Duodenal mucosa (tissue), 2 donors: ENCODE data around the gene IGDCC3.

Experiments
- H3K27ac ChIP-seq: one replicate; pipeline ENCODE4 v1.7.0; 2013; ENCODE audit warnings: low read depth, low read length
- H3K27me3 ChIP-seq, 2 donors: one replicate each; pipeline ENCODE4 v1.7.0; 2013; ENCODE audit warnings: low read length in 2 of 2, control low read depth in 1 of 2; ENCODE audit not compliant: insufficient read depth in 2 of 2, control insufficient read depth in 1 of 2
- H3K36me3 ChIP-seq, 2 donors: one replicate each; pipeline ENCODE4 v1.7.0; 2013; ENCODE audit warnings: low read length in 2 of 2, control low read depth in 1 of 2; ENCODE audit not compliant: insufficient read depth in 2 of 2, control insufficient read depth in 1 of 2
- H3K4me1 ChIP-seq, 2 donors: one replicate each; pipeline ENCODE4 v1.7.0; 2013; ENCODE audit warnings: low read length in 2 of 2, control low read depth in 1 of 2; ENCODE audit not compliant: insufficient read depth in 2 of 2, control insufficient read depth in 1 of 2
- H3K4me3 ChIP-seq, 2 donors: one replicate each; pipeline ENCODE4 v1.7.0; 2013; ENCODE audit warnings: low read length in 2 of 2, low read depth in 1 of 2
- H3K9ac ChIP-seq, 2 donors: one replicate each; pipeline ENCODE4 v1.7.0; 2013; ENCODE audit warnings: low read length in 2 of 2, low read depth in 1 of 2
- H3K9me3 ChIP-seq, 2 donors: one replicate each; pipeline ENCODE4 v1.7.0; 2013; ENCODE audit warnings: low read length in 2 of 2, control low read depth in 1 of 2; ENCODE audit not compliant: control insufficient read depth in 1 of 2

Gene IGDCC3

DNA sequence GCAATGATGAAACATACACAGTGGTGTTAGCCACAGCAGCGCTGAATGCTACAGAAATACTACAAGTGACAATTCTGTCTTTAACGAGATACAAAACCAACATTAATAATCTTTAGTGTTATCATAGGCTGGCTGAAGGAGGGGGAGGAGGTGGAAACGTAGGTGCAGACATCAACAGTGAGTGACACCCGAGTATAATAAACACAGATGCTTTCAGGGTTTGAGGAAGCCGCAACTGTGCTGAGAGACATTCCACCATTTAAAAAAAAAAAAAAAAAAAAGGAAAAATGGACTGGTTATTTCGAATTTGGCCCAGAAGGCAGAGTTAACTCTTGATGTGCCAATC lies 4.3 kb upstream of the IGDCC3 start:
- no peak overlapping the region for H3K4me3 ChIP-seq
- peaks cover 26 to 47% of the 10 kb centered on the region in 2 donors for H3K27me3 ChIP-seq
- H3K4me1 ChIP-seq: peaks cover 14% of the 10 kb centered on the region in 2 donors
- no peaks in the 10 kb centered on the region for H3K9me3 ChIP-seq
- no peak overlapping the region for H3K27ac ChIP-seq
- H3K9ac ChIP-seq: no peak overlapping the region
- no peaks in the 10 kb centered on the region for H3K36me3 ChIP-seq

DNA sequence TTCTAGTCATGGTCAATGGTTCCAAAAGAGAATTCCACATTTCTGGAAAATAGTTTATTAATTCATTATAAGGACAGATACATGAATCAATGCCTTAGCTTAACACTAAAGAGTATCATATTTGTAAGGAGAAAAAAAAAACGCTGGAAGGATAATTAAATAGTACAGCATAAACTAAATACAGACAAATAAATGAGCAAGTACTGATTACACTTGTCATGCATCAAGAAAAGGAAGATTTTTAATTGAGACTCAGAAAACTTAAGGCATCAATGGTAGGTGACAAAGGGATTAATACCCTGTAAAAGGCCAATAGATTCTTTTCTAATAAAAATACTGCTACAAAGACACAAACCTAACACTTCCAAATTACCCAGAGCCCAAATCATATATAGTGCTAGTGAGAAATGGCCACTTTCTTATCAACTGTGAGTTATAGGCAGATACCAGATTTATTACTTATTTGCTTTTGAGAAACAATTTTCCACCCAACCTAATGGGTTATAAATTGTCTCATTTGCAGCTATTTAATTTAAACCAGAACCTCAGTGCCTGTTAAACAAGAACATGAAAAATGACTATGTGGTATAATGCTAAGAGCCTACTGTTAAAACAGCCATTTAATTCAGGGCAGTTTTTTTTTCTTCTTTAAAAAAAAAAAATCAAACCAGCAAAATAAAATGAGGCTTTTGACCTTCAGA lies 3.8 kb upstream of the IGDCC3 start:
- Histone ChIP-seq H3K36me3 (no peaks in the 10 kb centered on the region), H3K9ac (no peak overlapping the region), H3K9me3 (no peaks in the 10 kb centered on the region), H3K4me3 (no peak overlapping the region), H3K4me1 (peaks cover 19% of the 10 kb centered on the region in 2 donors), H3K27ac (no peak overlapping the region), H3K27me3 (peaks cover 32 to 52% of the 10 kb centered on the region in 2 donors)

DNA sequence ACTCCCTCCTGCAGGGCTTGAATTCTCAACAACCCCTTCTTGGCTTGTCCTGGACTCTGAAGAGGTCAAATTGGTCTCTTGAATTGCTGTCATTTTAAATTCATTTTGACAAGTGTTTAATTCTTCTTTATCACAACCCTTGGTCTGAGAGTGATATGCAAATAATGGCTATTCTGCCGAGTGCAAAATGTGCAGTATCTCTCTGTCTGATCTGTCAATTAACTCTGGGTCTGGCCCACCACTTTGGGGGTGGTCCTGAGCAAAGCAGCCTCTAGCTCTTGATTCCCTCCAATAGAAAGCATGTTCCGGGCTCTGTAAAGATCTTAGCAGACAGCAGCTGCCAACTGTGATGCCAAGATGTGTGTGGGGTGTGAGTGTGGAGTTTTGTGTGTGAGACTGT lies 2.2 kb upstream of the IGDCC3 start:
- H3K4me3 ChIP-seq: no peak overlapping the region
- H3K9me3 ChIP-seq: no peaks in the 10 kb centered on the region
- H3K9ac ChIP-seq: no peak overlapping the region
- H3K4me1 ChIP-seq: peaks cover 13 to 14% of the 10 kb centered on the region in 2 donors
- no peaks in the 10 kb centered on the region for H3K36me3 ChIP-seq
- H3K27me3 ChIP-seq: peaks cover 46 to 67% of the 10 kb centered on the region in 2 donors
- H3K27ac ChIP-seq: no peak overlapping the region

DNA sequence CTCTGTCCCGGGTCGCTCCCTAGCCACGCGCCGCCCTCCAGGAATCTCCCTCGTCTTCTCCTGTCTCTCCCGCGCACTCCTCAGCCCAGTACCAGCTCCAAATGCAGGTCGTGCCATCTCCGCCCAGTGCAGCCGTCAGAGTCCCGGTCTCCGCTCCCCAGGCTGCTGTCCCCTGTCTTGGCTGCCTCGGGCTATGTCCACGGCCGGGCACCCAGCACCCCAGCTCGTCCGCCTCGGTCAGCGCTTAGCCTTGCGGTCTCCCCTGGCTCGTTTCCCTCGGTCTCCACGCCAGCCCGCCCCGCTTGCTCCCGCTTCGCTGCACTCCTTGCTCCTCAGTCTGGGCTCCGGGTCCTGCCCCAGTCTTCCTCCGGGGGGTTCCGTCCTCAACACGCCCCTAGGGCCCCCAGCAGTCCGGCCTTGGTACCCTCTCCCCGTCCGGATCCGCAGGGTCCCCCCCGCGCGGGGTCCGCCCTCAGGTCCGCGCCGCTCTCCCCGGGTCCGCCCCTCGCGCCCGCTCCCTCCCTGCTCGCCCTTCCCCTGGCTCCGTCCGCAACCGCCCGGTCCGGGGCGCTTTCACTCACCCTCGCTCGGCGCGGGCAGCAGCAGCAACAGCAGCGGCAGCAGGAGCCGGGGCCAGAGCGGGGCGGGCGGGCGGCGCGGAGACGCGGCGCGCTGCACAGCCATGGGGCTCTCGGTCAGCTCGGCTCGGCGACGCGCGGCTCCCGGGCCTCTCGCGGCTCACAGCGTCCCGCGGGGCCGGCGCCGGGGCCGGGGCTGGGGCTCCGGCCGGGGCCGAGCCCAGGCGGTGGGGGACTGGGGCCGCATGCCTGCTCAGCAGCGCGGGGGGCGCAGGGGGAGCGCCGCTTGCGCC lies 462 bp downstream of the IGDCC3 start:
- peaks cover 53 to 73% of the 10 kb centered on the region in 2 donors for H3K27me3 ChIP-seq
- no peak overlapping the region for H3K9ac ChIP-seq
- H3K36me3 ChIP-seq: no peaks in the 10 kb centered on the region
- H3K4me1 ChIP-seq: peaks cover 6 to 7% of the 10 kb centered on the region in 2 donors
- H3K4me3 ChIP-seq: peak overlapping the region; percentile 40 to 59
- H3K9me3 ChIP-seq: no peaks in the 10 kb centered on the region
- H3K27ac ChIP-seq: no peak overlapping the region

DNA sequence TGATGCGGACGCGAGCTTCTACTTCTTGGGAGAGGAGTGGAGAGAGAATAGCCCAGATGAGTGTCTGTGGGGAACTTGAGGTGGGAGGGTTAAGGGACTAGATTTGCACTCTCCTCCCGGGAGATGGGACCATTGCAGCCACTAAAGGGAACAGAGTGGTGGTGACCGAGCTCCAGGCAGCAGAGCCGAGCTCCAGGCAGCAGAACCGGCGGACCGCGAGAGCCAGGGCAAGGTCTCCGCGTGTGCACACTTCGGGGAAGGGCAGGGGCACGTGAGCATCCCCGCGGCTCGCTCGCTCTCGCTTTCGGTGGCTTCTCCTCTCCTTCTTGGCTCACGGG lies 1.1 kb downstream of the IGDCC3 start:
- Histone ChIP-seq H3K4me1 (peaks cover 6 to 7% of the 10 kb centered on the region in 2 donors), H3K9ac (no peak overlapping the region), H3K4me3 (peak overlapping the region; percentile 40 to 59), H3K27me3 (peaks cover 53 to 68% of the 10 kb centered on the region in 2 donors), H3K27ac (no peak overlapping the region), H3K36me3 (no peaks in the 10 kb centered on the region), H3K9me3 (no peaks in the 10 kb centered on the region)

DNA sequence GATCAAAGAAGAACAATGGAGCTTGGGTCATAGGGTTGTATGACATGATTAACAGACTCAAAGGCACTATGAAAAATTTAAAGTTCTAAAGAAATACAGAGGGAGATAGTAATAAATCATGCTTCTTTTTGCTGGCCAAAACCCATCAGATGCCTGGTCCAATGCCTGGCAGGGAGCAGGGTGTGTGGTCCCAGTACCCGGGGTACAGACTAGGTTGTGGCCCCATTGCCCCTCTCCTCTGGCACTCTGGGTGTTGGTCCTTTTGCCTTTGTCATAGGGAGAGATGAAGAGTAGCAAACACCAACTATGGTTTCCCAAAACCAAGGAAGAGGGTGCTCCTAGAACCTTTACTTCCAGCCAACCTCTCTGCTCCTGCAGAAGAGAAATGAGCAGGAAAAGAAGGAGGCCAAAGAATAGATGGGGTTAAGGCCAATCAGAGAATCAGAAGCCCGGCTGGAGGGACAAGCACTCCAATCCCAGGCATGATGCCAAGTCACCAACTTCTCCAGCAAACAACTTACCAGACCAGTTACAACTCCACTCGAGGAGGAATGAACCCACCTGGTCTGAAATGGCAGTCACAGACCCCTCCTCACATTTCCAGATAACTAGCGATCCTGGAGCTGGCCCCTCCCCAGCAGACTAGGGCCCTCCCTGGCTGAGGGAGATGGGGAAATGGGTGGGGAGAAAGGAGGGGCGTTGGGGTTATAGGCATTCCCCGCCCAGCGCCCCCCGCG lies 1.8 kb downstream of the IGDCC3 start:
- Histone ChIP-seq H3K27me3 (peaks cover 53 to 63% of the 10 kb centered on the region in 2 donors), H3K4me1 (peaks cover 6 to 7% of the 10 kb centered on the region in 2 donors), H3K9me3 (no peaks in the 10 kb centered on the region), H3K9ac (no peak overlapping the region), H3K4me3 (no peak overlapping the region), H3K27ac (no peak overlapping the region), H3K36me3 (no peaks in the 10 kb centered on the region)

DNA sequence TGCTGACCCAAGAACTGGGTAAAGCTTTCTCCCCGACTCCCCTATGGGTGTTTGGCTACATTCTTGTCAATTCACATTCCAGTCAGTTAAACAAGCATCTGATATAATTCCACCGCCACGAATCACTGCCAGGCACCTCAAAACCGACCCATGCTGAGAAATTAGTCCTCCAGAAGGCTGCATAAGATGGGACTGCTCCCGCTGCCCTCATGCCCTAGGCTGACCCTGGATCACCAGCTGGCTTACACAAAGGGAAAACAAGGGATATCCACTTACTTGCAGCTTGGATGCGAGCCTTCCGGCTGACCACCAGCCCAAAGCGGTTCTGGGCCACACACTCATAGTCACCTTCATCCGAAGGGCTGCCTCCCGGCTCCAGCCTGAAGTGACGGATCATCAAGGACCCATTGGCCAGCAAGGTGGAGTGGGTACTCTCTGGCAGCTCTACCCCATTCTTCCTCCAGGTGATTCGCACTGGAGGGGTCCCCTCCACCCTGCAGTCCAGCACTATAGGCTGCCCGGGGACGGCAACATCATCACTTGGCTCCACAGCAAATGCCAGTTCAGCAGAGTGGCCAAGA lies 2.9 kb downstream of the IGDCC3 start:
- H3K9ac ChIP-seq: no peak overlapping the region
- peaks cover 6 to 7% of the 10 kb centered on the region in 2 donors for H3K4me1 ChIP-seq
- peaks cover 46 to 56% of the 10 kb centered on the region in 2 donors for H3K27me3 ChIP-seq
- H3K36me3 ChIP-seq: no peaks in the 10 kb centered on the region
- no peak overlapping the region for H3K4me3 ChIP-seq
- H3K27ac ChIP-seq: no peak overlapping the region
- no peaks in the 10 kb centered on the region for H3K9me3 ChIP-seq

DNA sequence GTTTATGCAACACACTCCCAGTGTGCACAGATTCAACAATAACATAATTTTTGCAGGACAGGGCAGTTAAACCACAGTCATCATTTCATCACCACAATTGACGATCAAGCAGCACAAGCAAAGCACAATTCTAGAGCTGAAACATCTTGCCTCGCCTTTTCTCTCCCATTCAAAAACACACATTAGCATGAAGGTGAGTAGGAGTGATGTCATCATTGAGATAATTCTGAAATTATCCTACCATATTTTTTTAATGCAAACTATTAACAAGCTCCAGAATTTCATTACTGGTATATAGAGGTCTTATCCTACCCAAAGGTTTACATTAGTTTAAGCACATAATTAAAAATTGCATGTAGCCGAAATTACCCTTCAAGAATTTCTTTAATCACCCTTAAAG lies 3.5 kb downstream of the IGDCC3 start:
- Histone ChIP-seq H3K27me3 (peaks cover 40 to 51% of the 10 kb centered on the region in 2 donors), H3K4me1 (peaks cover 6 to 7% of the 10 kb centered on the region in 2 donors), H3K36me3 (no peaks in the 10 kb centered on the region), H3K27ac (no peak overlapping the region), H3K9ac (no peak overlapping the region), H3K4me3 (no peak overlapping the region), H3K9me3 (no peaks in the 10 kb centered on the region)

DNA sequence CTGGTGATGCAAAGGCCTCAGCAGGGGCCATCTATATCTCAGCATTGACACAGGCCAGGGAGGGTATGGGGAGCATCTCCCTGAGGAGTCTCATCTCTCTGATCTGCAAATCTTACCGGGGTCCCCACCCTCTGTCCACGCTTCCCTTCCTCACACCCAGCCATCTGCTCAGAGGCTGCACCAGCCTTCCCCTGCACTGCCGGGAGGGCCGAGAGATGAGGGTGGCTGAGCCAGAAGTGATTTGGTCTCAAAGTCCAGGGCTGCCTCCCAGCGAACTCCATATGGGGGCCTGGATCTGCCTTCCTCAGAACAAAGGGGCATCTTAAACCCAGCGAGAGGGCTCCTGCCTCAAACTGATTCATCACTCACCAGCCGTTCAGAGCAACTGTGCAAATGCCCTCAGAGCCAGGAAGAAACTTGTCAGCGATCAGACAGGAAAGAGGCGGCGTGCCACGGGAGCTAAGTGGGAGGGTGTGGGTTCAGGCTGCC lies 4.6 kb downstream of the IGDCC3 start:
- Histone ChIP-seq H3K4me1 (peaks cover 6 to 7% of the 10 kb centered on the region in 2 donors), H3K9ac (no peak overlapping the region), H3K27ac (no peak overlapping the region), H3K27me3 (peaks cover 32 to 43% of the 10 kb centered on the region in 2 donors), H3K36me3 (no peaks in the 10 kb centered on the region), H3K9me3 (no peaks in the 10 kb centered on the region), H3K4me3 (no peak overlapping the region)

DNA sequence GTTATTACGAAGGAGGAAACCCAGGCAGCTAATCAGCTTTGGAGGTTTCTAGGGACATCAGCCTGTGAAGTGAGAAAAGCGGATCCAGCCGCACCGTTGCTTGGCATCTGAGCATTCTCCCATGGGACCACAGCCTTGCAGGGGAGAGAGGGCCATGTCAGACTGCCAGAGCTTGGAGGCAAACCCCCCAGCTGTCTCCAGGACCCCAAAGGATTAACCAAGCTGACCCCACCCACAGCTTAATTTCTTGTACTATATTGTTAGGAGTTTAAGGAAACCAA lies 5.1 kb downstream of the IGDCC3 start:
- Histone ChIP-seq H3K9me3 (no peaks in the 10 kb centered on the region), H3K4me3 (no peak overlapping the region), H3K27ac (no peak overlapping the region), H3K27me3 (peaks cover 30 to 42% of the 10 kb centered on the region in 2 donors), H3K9ac (no peak overlapping the region), H3K4me1 (peaks cover 6 to 7% of the 10 kb centered on the region in 2 donors), H3K36me3 (no peaks in the 10 kb centered on the region)
